ENCODE data around the gene RNF31. TPM values are rescaled to one million over a fixed set of nuclear protein-coding genes. Genes with fewer than 3 reads are reported as not detected.
A peak's percentile ranks its signal among the peaks of the same experiment; 100 is the strongest.

The RNF31 gene
- polyA plus RNA-seq, 2 of the 4 experiments (the other 2 are of a cell fraction): 5.7 to 20.8 TPM

DNA sequence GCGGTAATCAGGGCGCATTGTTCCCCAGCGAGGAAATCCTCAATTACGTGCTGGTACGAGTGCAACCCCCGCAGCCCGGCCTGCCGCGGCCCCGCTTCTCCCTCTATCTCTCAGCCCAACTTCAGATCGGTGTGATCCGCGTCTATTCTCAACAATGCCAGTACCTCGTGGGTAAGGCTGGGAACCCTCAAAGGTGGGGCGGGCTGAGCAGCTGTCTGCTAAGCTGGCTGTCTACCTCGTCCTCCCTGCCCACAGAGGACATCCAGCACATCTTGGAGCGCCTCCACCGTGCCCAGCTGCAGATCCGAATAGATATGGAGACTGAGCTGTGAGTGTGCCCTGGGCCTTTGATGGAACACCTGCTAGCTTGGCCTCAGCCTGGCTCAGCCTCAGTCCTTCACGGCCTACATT is 25.6 kb downstream of the RNF31 start:
- 89% methylated on average over 20 of the region's 20 CpGs for WGBS (ENCODE audit: missing lambda C conversion rate)
- POLR2A ChIA-PET: interaction anchor here (1.6 kb wide), 1 partner anchor 12 kb away, joined by 4 read pairs; the partner anchor contains the start of gene IRF9
- H3K4me3 ChIP-seq: no peak overlapping the region
- H3K4me2 ChIP-seq: no peak overlapping the region
- FAIRE-seq (no peak), DNase-seq (ENCODE audit: low read depth in 1 of 2, low spot score in 1 of 2) (no peak), ATAC-seq (peak in 1 of 2 experiments; percentile 19; a peak in 2 of 6 replicates)
- no peak for TF ChIP-seq GATA3 (IDR thresholded peaks at IDR 0.05; ENCODE audit: borderline replicate concordance)
- TF ChIP-seq HDAC2 (IDR thresholded peaks at IDR 0.05): no peak
- TF ChIP-seq FOXS1 (CRISPR knock-in tag; IDR thresholded peaks at IDR 0.05): no peak
- TF ChIP-seq RNF2 (IDR thresholded peaks at IDR 0.05; ENCODE audit: borderline replicate concordance, low read depth): no peak
- no peak for TF ChIP-seq EP300 (IDR thresholded peaks at IDR 0.05)
- TF ChIP-seq NFE2L2 (conservative IDR thresholded peaks at IDR 0.05; ENCODE audit: low read length): no peak
- TF ChIP-seq, protein P1, sequence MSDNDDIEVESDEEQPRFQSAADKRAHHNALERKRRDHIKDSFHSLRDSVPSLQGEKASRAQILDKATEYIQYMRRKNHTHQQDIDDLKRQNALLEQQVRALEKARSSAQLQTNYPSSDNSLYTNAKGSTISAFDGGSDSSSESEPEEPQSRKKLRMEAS (IDR thresholded peaks at IDR 0.05): no peak
- no peak for TF ChIP-seq CEBPB (IDR thresholded peaks at IDR 0.05)
- no peak for TF ChIP-seq ESRRA (IDR thresholded peaks at IDR 0.05; ENCODE audit: borderline replicate concordance, low read length)
- TF ChIP-seq, protein P2, sequence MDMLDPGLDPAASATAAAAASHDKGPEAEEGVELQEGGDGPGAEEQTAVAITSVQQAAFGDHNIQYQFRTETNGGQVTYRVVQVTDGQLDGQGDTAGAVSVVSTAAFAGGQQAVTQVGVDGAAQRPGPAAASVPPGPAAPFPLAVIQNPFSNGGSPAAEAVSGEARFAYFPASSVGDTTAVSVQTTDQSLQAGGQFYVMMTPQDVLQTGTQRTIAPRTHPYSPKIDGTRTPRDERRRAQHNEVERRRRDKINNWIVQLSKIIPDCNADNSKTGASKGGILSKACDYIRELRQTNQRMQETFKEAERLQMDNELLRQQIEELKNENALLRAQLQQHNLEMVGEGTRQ (IDR thresholded peaks at IDR 0.05): no peak
- no peak for TF ChIP-seq NR3C1 (IDR thresholded peaks at IDR 0.05)
- TF ChIP-seq RARB (CRISPR knock-in tag; IDR thresholded peaks at IDR 0.05): no peak
- TF ChIP-seq, protein P3, sequence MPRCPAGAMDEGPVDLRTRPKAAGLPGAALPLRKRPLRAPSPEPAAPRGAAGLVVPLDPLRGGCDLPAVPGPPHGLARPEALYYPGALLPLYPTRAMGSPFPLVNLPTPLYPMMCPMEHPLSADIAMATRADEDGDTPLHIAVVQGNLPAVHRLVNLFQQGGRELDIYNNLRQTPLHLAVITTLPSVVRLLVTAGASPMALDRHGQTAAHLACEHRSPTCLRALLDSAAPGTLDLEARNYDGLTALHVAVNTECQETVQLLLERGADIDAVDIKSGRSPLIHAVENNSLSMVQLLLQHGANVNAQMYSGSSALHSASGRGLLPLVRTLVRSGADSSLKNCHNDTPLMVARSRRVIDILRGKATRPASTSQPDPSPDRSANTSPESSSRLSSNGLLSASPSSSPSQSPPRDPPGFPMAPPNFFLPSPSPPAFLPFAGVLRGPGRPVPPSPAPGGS (IDR thresholded peaks at IDR 0.05): no peak
- TF ChIP-seq MAZ (IDR thresholded peaks at IDR 0.05; ENCODE audit: borderline replicate concordance, low read depth, low read length): no peak
- TF ChIP-seq CBX8 (IDR thresholded peaks at IDR 0.05): no peak
- no peak for TF ChIP-seq MAFK (IDR thresholded peaks at IDR 0.05; ENCODE audit: partially characterized antibody)
- TF ChIP-seq, protein P4, sequence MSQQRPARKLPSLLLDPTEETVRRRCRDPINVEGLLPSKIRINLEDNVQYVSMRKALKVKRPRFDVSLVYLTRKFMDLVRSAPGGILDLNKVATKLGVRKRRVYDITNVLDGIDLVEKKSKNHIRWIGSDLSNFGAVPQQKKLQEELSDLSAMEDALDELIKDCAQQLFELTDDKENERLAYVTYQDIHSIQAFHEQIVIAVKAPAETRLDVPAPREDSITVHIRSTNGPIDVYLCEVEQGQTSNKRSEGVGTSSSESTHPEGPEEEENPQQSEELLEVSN (IDR thresholded peaks at IDR 0.05; ENCODE audit: borderline replicate concordance, low read depth): no peak
- TF ChIP-seq, protein P5, sequence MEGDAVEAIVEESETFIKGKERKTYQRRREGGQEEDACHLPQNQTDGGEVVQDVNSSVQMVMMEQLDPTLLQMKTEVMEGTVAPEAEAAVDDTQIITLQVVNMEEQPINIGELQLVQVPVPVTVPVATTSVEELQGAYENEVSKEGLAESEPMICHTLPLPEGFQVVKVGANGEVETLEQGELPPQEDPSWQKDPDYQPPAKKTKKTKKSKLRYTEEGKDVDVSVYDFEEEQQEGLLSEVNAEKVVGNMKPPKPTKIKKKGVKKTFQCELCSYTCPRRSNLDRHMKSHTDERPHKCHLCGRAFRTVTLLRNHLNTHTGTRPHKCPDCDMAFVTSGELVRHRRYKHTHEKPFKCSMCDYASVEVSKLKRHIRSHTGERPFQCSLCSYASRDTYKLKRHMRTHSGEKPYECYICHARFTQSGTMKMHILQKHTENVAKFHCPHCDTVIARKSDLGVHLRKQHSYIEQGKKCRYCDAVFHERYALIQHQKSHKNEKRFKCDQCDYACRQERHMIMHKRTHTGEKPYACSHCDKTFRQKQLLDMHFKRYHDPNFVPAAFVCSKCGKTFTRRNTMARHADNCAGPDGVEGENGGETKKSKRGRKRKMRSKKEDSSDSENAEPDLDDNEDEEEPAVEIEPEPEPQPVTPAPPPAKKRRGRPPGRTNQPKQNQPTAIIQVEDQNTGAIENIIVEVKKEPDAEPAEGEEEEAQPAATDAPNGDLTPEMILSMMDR (IDR thresholded peaks at IDR 0.05): no peak
- TF ChIP-seq ZFP36 (IDR thresholded peaks at IDR 0.05; ENCODE audit: borderline replicate concordance, partially characterized antibody): no peak
- CTCF ChIA-PET: interaction anchor here (0.7 to 2.2 kb wide), 5 partner anchors 9 to 43 kb away, joined by 3 to 10 read pairs (median 3); partner anchors contain the start of gene IRF9
- no peaks in the 10 kb centered on the region for H3K4me1 ChIP-seq
- H3K27ac ChIP-seq: no peak overlapping the region
- no peaks in the 10 kb centered on the region for H3K9me3 ChIP-seq

DNA sequence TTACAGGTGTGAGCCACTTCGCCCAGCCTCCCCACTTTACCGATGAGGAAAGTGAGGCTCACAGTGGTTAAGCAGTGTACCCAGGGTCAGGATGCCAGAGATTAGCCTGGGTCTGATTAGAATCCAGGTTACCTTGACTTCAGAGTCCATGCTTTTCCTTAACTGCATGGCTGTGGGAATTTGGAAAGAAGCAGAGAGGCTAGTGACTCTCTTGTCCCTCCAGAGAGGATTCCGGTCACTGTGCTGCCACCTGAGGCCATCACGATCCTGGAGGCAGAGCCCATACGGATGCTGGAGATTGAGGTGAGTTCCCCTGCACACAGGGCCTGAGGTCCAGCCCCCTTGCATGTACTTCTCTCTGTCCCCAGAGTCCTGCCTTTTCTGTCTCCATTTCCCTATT is 29.3 kb downstream of the RNF31 start:
- H3K4me3 ChIP-seq: no peak overlapping the region
- no peak overlapping the region for H3K4me2 ChIP-seq
- H3K4me1 ChIP-seq: no peaks in the 10 kb centered on the region
- no peak overlapping the region for H3K27ac ChIP-seq
- ChIA-PET CTCF (interaction anchor here (1.0 to 2.1 kb wide), 3 partner anchors 15 to 132 kb away, joined by 3 to 11 read pairs (median 4); partner anchors contain the start of gene IRF9), POLR2A (interaction anchor here (1.1 to 2.3 kb wide), 2 partner anchors 13 to 19 kb away, joined by 5 to 7 read pairs; partner anchors contain the start of genes IPO4 and TM9SF1)
- TF ChIP-seq FOSL2 (IDR thresholded peaks at IDR 0.05) (no peak), FOSL2 (CRISPR knock-in tag; IDR thresholded peaks at IDR 0.05) (no peak), TFCP2L1 (CRISPR knock-in tag; IDR thresholded peaks at IDR 0.05) (no peak), RNF2 (IDR thresholded peaks at IDR 0.05; ENCODE audit: borderline replicate concordance, low read depth) (no peak), JUNB (IDR thresholded peaks at IDR 0.05) (no peak), ZFP36 (IDR thresholded peaks at IDR 0.05; ENCODE audit: borderline replicate concordance, partially characterized antibody) (no peak), NR3C1 (IDR thresholded peaks at IDR 0.05) (no peak), NPAS2 (CRISPR knock-in tag; IDR thresholded peaks at IDR 0.05; ENCODE audit: borderline replicate concordance) (no peak), CBX2 (IDR thresholded peaks at IDR 0.05; ENCODE audit: borderline replicate concordance, low read depth) (no peak), GATA3 (IDR thresholded peaks at IDR 0.05; ENCODE audit: borderline replicate concordance) (no peak), HDAC2 (IDR thresholded peaks at IDR 0.05) (no peak), RAD21 (conservative IDR thresholded peaks at IDR 0.05 in 1 of 2, IDR thresholded peaks at IDR 0.05 in 1 of 2) (no peak), RARB (CRISPR knock-in tag; IDR thresholded peaks at IDR 0.05) (no peak)
- TF ChIP-seq, protein P6, sequence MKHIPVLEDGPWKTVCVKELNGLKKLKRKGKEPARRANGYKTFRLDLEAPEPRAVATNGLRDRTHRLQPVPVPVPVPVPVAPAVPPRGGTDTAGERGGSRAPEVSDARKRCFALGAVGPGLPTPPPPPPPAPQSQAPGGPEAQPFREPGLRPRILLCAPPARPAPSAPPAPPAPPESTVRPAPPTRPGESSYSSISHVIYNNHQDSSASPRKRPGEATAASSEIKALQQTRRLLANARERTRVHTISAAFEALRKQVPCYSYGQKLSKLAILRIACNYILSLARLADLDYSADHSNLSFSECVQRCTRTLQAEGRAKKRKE (CRISPR knock-in tag; IDR thresholded peaks at IDR 0.05; ENCODE audit: low read depth): no peak
- TF ChIP-seq, protein P7, sequence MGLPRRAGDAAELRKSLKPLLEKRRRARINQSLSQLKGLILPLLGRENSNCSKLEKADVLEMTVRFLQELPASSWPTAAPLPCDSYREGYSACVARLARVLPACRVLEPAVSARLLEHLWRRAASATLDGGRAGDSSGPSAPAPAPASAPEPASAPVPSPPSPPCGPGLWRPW (IDR thresholded peaks at IDR 0.05): no peak
- TF ChIP-seq, protein P8, sequence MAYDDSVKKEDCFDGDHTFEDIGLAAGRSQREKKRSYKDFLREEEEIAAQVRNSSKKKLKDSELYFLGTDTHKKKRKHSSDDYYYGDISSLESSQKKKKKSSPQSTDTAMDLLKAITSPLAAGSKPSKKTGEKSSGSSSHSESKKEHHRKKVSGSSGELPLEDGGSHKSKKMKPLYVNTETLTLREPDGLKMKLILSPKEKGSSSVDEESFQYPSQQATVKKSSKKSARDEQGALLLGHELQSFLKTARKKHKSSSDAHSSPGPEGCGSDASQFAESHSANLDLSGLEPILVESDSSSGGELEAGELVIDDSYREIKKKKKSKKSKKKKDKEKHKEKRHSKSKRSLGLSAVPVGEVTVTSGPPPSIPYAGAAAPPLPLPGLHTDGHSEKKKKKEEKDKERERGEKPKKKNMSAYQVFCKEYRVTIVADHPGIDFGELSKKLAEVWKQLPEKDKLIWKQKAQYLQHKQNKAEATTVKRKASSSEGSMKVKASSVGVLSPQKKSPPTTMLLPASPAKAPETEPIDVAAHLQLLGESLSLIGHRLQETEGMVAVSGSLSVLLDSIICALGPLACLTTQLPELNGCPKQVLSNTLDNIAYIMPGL (CRISPR knock-in tag; IDR thresholded peaks at IDR 0.05; ENCODE audit: borderline replicate concordance): no peak
- 87% methylated on average over 5 of the region's 5 CpGs for WGBS (ENCODE audit: missing lambda C conversion rate)
- no peak for FAIRE-seq
- no peaks in the 10 kb centered on the region for H3K9me3 ChIP-seq
- no peak for DNase-seq (ENCODE audit: low read depth in 1 of 2, low spot score in 1 of 2)
- no peak; a peak in 1 of 6 replicates for ATAC-seq
